ENCODE results near the gene ULK4.
A peak's percentile ranks its signal among the peaks of the same experiment; 100 is the strongest.

Gene ULK4

DNA sequence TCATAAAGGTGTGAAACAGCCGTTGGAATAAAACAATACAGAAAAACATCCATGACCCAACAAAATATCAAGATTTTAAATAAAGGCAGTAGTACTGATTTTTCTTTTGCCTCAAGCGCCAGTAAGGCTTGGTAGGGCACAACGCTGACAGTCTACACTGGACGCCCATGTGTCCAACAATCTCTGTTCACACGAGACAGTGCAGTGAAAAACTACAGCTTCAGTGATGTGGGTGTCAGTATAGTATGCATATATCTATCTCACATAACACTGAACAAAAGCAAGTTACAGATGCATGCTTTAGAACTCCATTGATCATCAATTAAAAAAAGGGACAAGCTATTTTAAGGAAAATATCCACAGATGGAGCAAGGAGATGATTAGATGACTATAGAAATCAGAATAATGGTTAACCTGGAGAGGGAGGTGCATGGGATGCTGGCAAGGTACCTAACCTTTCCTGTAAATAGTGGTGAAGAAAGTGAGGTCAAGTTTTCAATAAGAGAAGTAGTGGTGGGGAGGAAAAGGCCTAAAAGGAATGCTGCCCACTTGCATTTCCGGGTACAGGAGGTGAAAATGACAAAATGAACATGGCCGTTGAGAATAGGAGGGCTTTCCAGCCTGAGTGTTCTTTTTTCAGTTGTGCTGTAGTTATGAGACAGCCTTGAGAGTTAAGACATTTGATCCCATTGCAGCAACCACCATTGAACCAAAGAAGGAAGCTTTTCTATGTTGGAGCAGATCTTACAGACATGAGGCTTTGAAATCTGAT lies 719.9 kb downstream of the ULK4 start:
- DNase-seq, result no peak

DNA sequence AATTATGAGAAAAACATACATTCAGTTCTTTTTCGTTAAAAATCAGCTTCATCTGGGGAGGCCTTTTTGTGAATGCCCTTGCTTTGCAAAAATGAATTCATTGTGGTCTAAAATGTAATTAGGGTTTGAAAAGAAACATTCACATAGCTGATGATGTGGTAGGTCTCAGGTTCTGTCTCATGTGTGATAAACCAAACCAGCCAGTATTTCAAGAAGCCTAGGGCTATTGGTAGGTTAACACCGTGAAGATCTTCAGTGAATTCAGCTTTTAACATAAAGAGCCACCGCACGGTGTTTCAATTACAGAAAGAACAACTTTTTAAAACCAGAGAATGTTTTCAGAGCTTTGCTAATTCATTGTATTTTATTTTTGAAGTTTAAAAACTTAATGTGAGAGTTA lies 720.7 kb downstream of the ULK4 start:
- no peak for DNase-seq

- no peak for DNase-seq
Measured at GRCh38 chr3:41239587-41239986, 722.3 kb downstream of the ULK4 start.

DNA sequence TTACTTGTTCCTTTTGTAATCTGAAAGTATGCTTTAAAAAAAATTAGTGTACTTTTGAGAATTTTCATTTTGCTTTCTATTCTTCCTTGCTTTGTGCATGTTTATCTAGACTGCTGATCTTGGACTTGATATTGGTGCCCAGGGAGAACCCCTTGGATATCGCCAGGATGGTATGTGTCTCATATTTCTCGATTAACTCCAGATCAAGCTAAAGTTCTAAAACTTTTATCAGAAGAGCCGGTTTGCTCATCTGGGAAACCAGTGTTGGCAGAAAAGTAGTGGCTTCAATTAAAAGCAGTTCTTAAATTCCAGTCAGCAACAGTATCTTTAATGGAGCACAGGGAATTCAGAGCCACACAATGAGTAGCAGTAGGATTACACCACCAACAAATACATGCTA lies 724.0 kb downstream of the ULK4 start:
- DNase-seq, result no peak

DNA sequence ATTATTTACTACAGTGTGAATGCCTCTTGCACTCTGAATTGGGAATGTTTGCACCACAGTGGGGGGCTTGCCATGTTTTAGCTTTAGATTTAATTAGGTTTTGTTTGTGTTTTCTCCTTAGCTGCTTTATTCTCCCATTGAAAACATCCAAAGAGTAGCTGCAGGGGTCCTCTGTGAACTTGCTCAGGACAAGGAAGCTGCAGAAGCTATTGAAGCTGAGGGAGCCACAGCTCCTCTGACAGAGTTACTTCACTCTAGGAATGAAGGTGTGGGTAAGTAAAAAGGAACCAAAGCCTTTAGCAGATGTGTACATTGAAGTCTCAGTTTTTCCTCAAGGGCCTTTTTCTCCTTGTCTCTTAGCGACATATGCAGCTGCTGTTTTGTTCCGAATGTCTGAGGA lies 725.7 kb downstream of the ULK4 start:
- DNase-seq, result peak; percentile 6

DNA sequence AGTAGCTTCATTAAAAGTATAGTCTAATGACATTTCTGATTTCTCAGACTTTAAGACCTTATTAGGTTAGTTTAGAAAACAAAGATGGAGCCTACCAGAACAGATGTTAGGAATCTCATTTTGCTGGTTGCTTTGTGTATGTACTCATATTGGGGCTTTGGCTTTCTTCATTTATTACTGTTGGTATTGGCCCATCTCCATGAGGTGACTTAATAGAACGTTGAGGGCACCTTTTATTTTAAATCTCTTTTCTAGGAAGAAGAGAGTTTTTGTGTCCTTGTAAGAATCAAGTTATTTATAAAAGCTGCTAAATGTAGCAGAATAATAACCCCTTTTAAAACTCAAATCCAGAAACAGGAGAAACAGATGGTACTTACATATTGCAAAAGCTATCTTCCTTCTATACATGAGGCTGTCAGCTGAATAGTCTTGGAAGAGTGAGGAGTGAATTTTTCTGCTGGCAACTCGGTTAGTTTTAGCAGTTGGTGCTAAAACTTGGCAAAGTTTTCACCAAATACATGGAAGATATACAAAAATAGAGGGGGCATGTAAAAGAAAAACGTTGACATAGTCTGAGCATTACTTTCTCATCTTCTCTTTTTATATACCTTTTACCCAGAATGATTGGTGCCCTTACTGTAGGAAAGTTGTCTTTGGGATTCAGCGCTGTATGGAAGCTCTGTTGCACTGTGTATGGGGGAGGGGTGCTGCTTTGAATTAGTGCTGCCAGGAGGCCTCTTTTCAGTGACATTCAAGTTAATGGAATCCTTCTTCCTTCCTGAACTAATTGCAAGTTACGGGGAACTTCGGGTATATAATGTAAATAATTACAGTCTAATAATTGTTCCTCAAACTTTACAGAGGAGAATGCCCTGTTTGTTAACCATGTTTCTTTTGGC lies 726.8 kb downstream of the ULK4 start:
- no peak for DNase-seq

DNA sequence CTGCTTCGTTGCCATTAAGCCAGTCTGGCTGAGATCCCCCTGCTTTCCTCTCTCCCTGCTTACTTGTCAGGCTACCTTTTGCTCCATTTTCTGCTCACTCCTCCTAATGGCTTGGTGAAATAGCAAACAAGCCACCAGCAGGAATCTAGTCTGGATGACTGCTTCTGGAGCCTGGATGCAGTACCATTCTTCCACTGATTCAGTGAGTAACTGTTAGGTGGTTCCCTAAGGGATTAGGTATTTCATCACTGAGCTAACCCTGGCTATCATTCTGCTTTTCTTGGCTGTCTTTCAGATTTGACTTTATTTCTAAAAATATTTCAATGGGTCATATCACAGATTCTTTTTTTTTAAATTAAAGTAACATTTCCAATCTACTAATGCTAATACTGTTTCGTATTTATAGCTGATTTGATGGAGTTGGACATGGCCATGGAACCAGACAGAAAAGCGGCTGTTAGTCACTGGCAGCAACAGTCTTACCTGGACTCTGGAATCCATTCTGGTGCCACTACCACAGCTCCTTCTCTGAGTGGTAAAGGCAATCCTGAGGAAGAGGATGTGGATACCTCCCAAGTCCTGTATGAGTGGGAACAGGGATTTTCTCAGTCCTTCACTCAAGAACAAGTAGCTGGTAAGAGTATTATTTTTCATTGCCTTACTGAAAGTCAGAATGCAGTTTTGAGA lies 737.6 kb downstream of the ULK4 start:
- DNase-seq, result no peak

GRCh38 chr3:41223691-41224090 lies 738.2 kb downstream of the ULK4 start:
- no peak for DNase-seq

- no peak for DNase-seq
Measured at GRCh38 chr3:41223078-41223477, 738.8 kb downstream of the ULK4 start.

- DNase-seq, result no peak
Measured at GRCh38 chr3:41222501-41222900, 739.4 kb downstream of the ULK4 start.

DNA sequence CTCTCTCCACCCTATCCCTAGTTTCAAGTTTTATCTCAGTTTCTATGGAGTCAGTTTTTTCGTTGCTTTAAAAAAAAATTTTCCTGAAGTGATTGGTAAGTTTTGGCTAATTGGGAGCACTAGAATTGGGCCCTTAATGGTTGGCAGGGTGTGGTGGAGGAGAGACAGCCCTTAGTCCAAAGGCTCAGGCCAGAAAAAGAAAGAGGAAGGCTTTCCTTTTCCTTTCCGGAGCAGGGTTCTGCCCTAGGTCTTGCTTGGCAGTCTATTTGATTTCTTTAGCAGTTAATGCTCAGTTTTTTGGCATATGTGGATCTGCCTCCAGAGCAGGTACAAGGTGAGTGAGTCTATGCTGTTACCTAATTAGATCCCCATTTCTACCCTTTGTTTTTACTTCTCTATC lies 739.9 kb downstream of the ULK4 start:
- no peak for DNase-seq

DNA sequence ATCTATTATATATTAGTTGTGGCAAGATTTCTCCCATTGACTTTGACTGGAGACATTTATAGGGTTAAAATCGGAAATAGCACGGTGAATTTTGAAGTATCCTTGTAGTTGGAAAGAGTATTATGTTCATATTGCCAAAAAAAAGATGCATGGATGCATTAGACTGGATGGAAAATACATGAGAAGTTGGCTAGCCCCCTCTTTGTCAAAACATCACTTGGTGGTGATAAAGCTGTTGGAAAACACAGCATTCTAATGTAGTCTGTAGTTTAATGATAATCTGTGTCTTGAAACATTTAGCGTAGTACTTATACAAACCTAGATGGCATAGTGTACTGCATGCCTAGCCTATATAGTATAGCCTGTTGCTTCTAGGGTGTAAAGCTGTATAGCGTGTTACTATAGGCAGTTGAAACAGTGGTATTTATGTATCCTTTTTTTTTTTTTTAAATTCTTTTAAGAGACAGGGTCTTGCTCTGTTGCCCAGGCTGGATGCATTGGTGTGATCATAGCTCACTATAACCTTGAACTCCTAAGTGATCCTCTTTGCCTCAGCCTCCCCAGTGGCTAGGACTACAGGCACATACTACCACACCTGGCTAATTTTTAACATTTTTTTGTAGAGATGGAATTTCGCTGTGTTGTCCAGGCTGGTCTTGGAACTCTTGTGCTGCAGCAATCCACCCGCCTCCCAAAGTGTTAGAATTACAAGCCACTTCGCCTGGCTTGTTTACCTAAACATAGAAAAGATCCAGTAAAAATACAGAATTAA lies 740.8 kb downstream of the ULK4 start:
- no peak for DNase-seq

- no peak for DNase-seq
Measured at GRCh38 chr3:41219424-41219823, 742.5 kb downstream of the ULK4 start.

DNA sequence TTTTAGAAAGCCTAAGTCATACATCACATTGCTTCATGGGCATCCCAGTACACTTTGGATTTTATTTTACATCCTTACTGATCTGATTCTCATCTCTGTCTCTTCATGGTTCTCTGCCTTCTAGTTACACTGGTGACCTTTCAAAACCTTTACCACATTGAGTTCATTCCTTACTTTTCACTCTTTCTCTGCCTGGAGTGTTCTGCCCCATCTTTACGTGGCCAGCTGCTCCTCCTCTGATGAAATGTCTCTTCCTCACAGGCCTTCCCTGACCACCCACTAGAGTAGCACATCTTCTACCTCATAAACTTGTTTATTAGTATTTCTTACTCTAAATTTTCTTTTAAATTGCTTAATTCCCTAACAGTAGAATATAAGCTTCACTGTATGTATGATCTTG lies 744.9 kb downstream of the ULK4 start:
- no peak for DNase-seq

- DNase-seq, result no peak
Measured at GRCh38 chr3:41216422-41216821, 745.5 kb downstream of the ULK4 start.

GRCh38 chr3:41213588-41213987 lies 748.3 kb downstream of the ULK4 start:
- no peak for DNase-seq

DNA sequence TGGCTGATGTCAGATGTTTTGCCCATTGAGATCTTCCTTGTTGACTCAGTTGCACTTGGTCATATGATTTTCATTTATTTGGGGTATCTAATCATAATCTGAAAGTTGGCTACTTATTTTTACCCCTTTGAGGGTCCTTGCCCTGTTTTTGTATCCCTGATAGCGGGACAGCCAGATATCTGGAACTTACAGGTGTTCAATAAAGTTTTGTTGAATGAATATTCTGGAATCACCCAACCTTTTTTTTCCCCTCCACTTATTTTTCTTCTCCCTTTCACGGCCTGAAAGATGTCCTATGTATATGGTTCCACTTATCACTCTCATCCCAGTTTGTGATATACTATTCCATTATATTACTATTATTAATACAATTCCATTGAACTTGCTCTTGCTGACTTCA lies 749.8 kb downstream of the ULK4 start:
- DNase-seq, result no peak

DNA sequence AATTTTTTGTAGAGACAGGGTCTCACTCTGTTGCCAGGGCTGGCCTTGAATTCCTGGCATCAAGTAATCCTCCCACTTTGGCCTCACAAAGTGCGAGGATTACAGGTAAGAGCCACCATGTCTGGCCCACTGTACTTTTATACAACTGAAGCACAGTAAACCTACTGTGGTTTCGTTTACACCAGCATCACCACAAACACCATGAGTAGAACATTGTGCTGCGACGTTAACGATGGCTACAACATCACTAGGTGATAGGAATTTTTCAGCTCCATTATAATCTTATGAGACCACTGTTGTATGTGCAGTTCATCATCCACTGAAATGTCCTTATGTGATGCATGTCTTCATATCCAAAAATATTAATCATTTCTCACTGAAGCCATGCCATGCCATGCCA lies 750.9 kb downstream of the ULK4 start:
- DNase-seq, result no peak

- no peak for DNase-seq
Measured at GRCh38 chr3:41209646-41210045, 752.3 kb downstream of the ULK4 start.

DNA sequence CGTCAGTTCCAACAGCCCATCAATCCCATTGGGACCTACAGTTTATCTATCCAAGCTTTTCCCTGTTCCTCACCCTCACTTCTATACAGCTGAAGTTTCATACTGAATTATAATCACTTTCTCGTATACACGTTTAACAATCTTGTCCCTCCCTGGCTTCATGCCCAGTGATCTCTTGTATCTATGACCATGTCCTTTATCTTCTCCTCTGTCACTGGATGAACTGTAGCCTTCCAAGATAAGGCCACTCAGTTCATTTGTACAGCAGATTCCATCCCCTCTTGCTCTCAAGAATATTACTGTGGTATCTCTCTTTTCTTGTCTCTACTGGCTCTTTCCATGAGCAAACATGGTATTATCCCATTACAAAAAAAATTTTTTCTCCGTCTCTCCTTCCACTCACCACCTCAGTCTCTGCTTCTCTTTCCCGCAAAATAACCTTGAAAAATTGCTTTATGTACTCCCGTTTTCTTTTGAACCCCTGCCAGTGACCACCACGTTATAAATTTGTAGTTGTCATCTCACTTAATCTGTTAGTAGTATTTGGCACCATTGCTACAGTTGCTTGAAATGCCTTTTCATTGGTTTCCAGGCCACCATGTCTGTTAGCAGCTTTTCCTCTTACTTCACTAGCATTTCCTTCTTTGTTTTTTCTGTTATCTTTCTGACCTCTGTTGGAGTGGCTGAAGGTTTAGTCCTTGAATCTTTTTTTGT lies 753.2 kb downstream of the ULK4 start:
- no peak for DNase-seq

DNA sequence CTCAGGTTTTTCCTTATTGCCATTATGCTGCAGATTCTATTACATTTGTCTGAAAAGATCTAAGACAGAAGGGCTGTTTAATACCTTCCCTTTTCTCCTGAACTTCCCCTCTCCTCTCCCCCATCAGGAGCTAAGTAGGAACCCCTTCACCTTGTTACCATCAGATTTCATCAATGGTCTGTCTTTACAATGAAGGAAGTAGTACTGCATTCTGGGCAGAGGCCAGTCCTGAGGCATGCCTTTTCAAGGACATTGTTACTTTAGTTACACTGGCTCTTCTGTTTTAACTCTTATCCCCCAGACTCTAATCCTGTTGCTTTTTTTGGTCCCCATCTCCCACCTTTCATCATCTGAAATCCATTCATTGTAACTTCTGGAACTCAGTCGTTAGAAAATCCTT lies 754.5 kb downstream of the ULK4 start:
- no peak for DNase-seq

DNA sequence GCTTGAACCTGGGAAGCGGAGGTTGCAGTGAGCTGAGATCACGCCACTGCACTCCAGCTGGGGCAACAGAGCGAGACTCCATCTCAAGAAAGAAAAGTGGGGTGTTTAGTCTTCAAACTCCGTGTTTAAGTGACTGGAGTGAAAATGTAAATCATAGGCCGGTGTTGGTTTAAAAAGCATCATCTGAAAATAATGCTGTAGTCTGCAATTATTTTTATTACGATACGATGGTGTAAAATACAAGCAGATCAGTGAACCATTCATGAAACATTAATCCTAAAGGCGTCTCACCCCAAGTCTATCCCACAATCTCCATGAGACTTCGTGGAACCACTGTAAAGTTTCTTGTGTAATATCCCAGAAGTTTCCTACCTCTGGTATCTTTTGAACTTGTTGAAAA lies 756.3 kb downstream of the ULK4 start:
- DNase-seq, result no peak

Data from COR-L47 (cell line).